Nephron progenitor cell (in vitro differentiated cells): ENCODE results near the gene HOXC4.
A peak's percentile ranks its signal among the peaks of the same experiment; 100 is the strongest.

Source experiments
- DNase-seq: peaks from one replicate; pipeline ENCODE4 v3.0.0; 2021
- H3K27ac Mint-ChIP-seq: 2 replicates; pipeline ENCODE4 v1.8.0; 2021; ENCODE audit warnings: mild to moderate bottlenecking, moderate library complexity, mixed read lengths
- H3K27me3 Mint-ChIP-seq: 2 replicates; pipeline ENCODE4 v1.8.0; 2021; ENCODE audit warnings: mild to moderate bottlenecking, low read depth, mixed read lengths; ENCODE audit not compliant: poor library complexity
- H3K36me3 Mint-ChIP-seq: 2 replicates; pipeline ENCODE4 v1.8.0; 2021; ENCODE audit warnings: low read depth, mixed read lengths
- H3K4me1 Mint-ChIP-seq: 2 replicates; pipeline ENCODE4 v1.8.0; 2021; ENCODE audit warnings: mixed read lengths
- H3K4me3 Mint-ChIP-seq: 2 replicates; pipeline ENCODE4 v1.8.0; 2021; ENCODE audit warnings: mild to moderate bottlenecking, moderate library complexity, mixed read lengths
- H3K9me3 Mint-ChIP-seq: 2 replicates; pipeline ENCODE4 v1.8.0; 2021; ENCODE audit warnings: mild to moderate bottlenecking, moderate library complexity, mixed read lengths
- CTCF ChIP-seq: fragments of 200-600 bp; sonication (generic); IDR thresholded peaks from 2 replicates; pipeline ENCODE4 v1.5.0; 2021; ENCODE audit warnings: antibody characterized with exemption

The HOXC4 gene

GRCh38 chr12:54044425-54045103 lies 9.1 kb upstream of the HOXC4 start:
- Mint-ChIP-seq H3K36me3 (peaks cover 56% of the 10 kb centered on the region), H3K9me3 (no peaks in the 10 kb centered on the region), H3K27me3 (peaks cover 6% of the 10 kb centered on the region), H3K27ac (peak overlapping the region; percentile 98), H3K4me3 (peak overlapping the region; percentile 95), H3K4me1 (peaks cover 100% of the 10 kb centered on the region)
- no peak for DNase-seq
- no peak for TF ChIP-seq CTCF

GRCh38 chr12:54045401-54045800 lies 8.2 kb upstream of the HOXC4 start:
- H3K36me3 Mint-ChIP-seq: peaks cover 62% of the 10 kb centered on the region
- peak overlapping the region; percentile 98 for H3K27ac Mint-ChIP-seq
- peak overlapping the region; percentile 95 for H3K4me3 Mint-ChIP-seq
- peaks cover under 1% of the 10 kb centered on the region for H3K27me3 Mint-ChIP-seq
- no peak for TF ChIP-seq CTCF
- peaks cover 100% of the 10 kb centered on the region for H3K4me1 Mint-ChIP-seq
- no peak for DNase-seq
- H3K9me3 Mint-ChIP-seq: no peaks in the 10 kb centered on the region

- H3K9me3 Mint-ChIP-seq: no peaks in the 10 kb centered on the region
- H3K4me1 Mint-ChIP-seq: peaks cover 100% of the 10 kb centered on the region
- peak overlapping the region; percentile 95 for H3K4me3 Mint-ChIP-seq
- no peaks in the 10 kb centered on the region for H3K27me3 Mint-ChIP-seq
- H3K27ac Mint-ChIP-seq: peak overlapping the region; percentile 98
- peak; percentile 19 for DNase-seq
- H3K36me3 Mint-ChIP-seq: peaks cover 60% of the 10 kb centered on the region
- TF ChIP-seq CTCF: no peak
Measured at GRCh38 chr12:54045868-54046521, 7.6 kb upstream of the HOXC4 start.

- no peaks in the 10 kb centered on the region for H3K9me3 Mint-ChIP-seq
- peak overlapping the region; percentile 95 for H3K4me3 Mint-ChIP-seq
- H3K4me1 Mint-ChIP-seq: peaks cover 100% of the 10 kb centered on the region
- peaks cover 53% of the 10 kb centered on the region for H3K36me3 Mint-ChIP-seq
- peak; percentile 35 for DNase-seq
- no peaks in the 10 kb centered on the region for H3K27me3 Mint-ChIP-seq
- peak overlapping the region; percentile 98 for H3K27ac Mint-ChIP-seq
- TF ChIP-seq CTCF: no peak
Measured at GRCh38 chr12:54046809-54047159, 6.9 kb upstream of the HOXC4 start.

- DNase-seq: peak; percentile 50
- H3K27ac Mint-ChIP-seq: peak overlapping the region; percentile 98
- no peaks in the 10 kb centered on the region for H3K9me3 Mint-ChIP-seq
- H3K36me3 Mint-ChIP-seq: peaks cover 48% of the 10 kb centered on the region
- peak overlapping the region; percentile 95 for H3K4me3 Mint-ChIP-seq
- no peaks in the 10 kb centered on the region for H3K27me3 Mint-ChIP-seq
- no peak for TF ChIP-seq CTCF
- peaks cover 100% of the 10 kb centered on the region for H3K4me1 Mint-ChIP-seq
Measured at GRCh38 chr12:54047160-54047963, 6.3 kb upstream of the HOXC4 start.
